ENCODE results near the gene HADHB. TPM values are rescaled to one million over a fixed set of nuclear protein-coding genes. Genes with fewer than 3 reads are reported as not detected.
"Not testable (repeated sequence)": the region's sequence is repeated elsewhere in the genome, so short reads cannot be mapped to it uniquely, and the experiment has no call there.

HADHB gene
- total RNA-seq, 1 donor from 2014 or later, result 1,919 TPM

GRCh38 chr2:26283606-26284005 is 38.9 kb downstream of the HADHB start:
- ATAC-seq, result no peak
- intact Hi-C loops (cut with micrococcal nuclease), result no loop called here
- no peak for DNase-seq

DNA sequence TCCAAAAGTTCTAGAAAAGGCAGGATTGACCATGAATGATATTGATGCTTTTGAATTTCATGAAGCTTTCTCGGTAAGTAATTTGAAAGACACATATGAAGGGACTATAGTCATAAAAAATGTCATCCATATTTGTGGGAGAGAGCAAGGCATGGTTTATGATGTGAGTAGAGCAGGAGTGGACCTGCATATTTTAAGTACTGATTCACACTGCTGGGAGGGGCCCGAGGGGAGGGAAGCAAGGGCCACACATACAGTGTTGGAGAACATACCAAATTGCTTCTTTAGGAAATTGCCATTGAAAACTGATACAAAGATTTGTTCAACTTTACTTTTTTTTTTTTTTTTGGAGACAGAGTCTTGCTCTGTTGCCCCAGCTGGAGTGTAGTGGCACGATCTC is 39.4 kb downstream of the HADHB start:
- intact Hi-C loops (cut with micrococcal nuclease), result no loop called here

GRCh38 chr2:26285931-26286330 is 41.2 kb downstream of the HADHB start:
- intact Hi-C loops (cut with micrococcal nuclease), result no loop called here
- no peak for ATAC-seq
- no peak for DNase-seq

More for the DNA sequence above, 39.4 kb downstream of the HADHB start:
- ATAC-seq (no peak), DNase-seq (no peak)

DNA sequence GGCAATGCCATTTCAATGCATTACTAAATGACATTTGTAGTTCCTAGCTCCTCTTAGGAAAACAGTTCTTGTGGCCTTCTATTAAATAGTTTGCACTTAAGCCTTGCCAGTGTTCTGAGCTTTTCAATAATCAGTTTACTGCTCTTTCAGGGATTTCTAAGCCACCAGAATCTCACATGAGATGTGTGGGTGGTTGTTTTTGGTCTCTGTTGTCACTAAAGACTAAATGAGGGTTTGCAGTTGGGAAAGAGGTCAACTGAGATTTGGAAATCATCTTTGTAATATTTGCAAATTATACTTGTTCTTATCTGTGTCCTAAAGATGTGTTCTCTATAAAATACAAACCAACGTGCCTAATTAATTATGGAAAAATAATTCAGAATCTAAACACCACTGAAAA is 45.3 kb downstream of the HADHB start:
- ATAC-seq (no peak), DNase-seq (no peak)
- intact Hi-C loops (cut with micrococcal nuclease), result no loop called here

DNA sequence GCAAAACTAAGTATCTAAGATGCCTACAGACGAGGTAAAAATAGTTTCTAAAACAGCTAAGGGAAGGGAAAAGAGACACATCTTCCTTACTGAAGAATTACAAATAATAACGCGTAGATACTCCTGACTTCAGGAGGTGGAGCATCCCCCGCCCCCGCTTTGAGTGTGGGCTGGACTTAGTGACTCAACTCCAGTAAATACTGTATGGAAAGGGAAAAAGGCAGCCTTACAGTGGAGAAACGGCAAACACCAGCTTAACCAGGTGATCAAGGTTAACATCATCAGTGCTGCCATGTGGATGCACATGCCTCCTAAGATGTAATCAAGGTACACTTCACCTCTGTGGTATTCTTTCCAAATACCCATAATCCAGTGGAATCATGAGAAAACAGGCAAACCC is 47.9 kb downstream of the HADHB start:
- intact Hi-C loops (cut with micrococcal nuclease), result no loop called here
- DNase-seq (no peak), ATAC-seq (peak; percentile 28)

DNA sequence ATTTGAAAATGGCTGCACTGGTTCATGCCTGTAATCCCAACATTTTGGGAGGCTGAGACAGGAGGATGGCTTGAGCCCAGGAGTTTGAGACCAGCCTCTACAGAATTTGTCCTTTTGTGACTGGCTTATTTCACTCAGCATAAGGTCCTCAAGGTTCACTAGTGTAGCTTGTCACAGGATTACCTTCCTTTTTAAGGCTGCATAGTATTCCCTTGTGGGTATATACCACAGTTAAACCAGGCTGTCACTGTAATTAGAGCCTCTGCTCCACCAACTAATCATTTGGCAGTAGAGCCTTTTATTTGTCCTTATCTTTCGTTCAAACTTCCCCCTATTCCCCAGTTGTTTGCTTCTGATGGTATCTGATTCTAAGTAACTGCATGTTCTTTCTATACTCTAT is 50.8 kb downstream of the HADHB start:
- intact Hi-C loops (cut with micrococcal nuclease), result no loop called here
- DNase-seq (no peak), ATAC-seq (no peak)

DNA sequence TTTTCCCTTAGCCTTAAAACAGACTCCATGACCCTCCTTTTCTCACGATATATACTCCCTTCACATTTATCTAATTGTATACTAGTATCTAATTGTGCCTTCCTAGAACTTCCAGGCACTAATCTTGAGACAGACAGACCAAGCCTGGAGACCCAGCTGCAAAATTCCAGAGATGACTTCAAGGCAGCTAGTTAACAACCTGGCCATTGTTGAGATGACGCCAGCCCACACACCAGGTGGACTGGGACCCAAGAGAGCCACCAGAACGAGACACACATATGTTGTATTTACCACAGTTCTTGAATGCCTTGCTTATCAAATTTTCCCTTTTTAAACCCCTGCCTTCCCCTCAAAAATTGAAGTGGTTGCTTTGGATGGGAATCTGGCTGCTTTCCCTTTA is 52.3 kb downstream of the HADHB start:
- no peak for ATAC-seq
- no peak for DNase-seq
- intact Hi-C loops (cut with micrococcal nuclease), result no loop called here

DNA sequence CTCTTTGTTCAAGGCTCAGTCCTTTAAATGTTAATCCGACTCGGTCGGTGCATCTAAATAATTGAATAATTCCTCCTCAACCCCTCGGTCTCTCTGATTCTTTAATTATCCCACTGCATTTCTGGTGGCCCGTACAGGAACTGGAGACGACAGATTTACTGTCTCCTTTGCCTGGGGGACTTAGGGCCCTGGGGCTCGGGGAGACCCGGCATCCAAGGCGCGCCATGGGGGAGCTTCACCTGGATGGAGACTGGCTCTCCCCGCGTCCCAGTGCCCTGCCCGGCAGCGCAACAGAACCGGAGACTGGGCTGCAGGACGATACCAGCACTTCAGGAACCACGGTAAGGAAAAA is 53.5 kb downstream of the HADHB start:
- intact Hi-C loops (cut with micrococcal nuclease), result no loop called here
- no peak for DNase-seq
- no peak for ATAC-seq

DNA sequence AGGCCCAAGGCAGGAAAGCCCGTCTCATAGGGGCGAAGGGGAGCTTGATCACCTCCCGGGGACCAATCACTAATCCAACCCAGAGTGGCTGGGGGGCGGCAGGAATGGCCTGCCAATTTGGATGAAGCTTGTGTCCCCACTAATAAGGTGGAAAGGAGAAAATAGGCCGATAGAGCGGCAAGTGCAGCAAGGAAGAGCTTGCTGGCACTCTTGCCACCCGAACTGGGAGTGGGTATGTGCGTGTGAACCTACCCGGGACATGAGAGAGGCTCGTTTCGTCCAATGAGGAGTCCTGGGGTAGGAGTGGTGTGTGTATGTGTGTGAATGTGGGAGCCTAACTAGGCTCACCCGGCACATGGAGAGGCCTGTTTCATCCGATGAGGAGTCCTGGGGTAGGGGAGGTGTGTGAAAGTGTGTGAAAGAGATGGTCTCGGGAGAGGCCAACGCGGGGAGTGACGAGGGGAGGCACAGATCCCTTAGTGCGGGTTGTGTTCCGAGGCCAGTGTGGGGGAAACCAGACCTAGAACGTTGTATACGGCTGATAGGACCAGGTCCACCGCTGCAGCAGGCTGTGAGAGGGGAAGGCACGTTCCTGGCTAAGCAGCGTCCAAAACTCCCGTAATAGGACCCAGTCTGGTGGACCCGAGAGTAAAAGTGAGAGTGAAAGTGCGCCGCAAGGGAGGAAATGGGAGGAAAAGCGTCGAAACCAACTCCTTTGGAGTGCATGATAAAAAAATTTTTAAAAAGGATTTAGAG is 54.1 kb downstream of the HADHB start:
- no peak for DNase-seq
- intact Hi-C loops (cut with micrococcal nuclease), result no loop called here
- peak; percentile 71 for ATAC-seq

GRCh38 chr2:26299471-26300101 is 54.8 kb downstream of the HADHB start:
- DNase-seq (no peak), ATAC-seq (peak; percentile 63)
- intact Hi-C loops (cut with micrococcal nuclease), result no loop called here

GRCh38 chr2:26300234-26300925 is 55.6 kb downstream of the HADHB start:
- intact Hi-C loops (cut with micrococcal nuclease), result no loop called here
- ATAC-seq (peak; percentile 15), DNase-seq (no peak)

GRCh38 chr2:26302846-26303245 is 58.1 kb downstream of the HADHB start:
- peak; percentile 51 for ATAC-seq
- DNase-seq, result peak; percentile 69
- intact Hi-C loops (cut with micrococcal nuclease), result no loop called here

GRCh38 chr2:26305094-26305493 is 60.4 kb downstream of the HADHB start:
- intact Hi-C loops (cut with micrococcal nuclease); DNase-seq: not testable (repeated sequence)
- peak; percentile 44 for ATAC-seq

- intact Hi-C loops (cut with micrococcal nuclease), result no loop called here
- no peak for DNase-seq
- ATAC-seq, result no peak
These were observed 60.8 kb downstream of the HADHB start for GRCh38 chr2:26305540-26305939.

- ATAC-seq (no peak), DNase-seq (no peak)
- intact Hi-C loops (cut with micrococcal nuclease), result no loop called here
These were observed 65.2 kb downstream of the HADHB start for GRCh38 chr2:26309921-26310320.

DNA sequence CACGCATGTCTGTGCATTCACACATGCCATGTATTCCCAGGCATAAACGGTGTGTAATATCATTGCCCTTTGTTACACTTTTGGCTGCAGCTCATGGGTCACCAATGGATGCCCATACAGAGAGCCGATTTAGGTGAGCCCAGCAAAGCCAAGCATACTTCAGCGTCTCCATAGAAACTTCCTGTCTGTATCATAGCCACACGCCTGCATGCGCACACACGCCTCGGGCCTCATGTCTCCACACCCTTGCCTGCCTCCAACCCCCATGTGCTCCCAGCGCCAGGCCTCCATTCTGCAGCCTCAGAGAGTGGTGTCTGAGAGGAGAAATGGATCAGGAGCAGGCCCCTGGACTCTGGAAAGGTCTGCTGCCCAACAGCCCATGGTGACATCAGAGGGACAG is 67.7 kb downstream of the HADHB start:
- ATAC-seq (no peak), DNase-seq (no peak)
- intact Hi-C loops (cut with micrococcal nuclease), result no loop called here

GRCh38 chr2:26313446-26313845 is 68.7 kb downstream of the HADHB start:
- intact Hi-C loops (cut with micrococcal nuclease), result no loop called here
- no peak for DNase-seq
- ATAC-seq, result no peak

DNA sequence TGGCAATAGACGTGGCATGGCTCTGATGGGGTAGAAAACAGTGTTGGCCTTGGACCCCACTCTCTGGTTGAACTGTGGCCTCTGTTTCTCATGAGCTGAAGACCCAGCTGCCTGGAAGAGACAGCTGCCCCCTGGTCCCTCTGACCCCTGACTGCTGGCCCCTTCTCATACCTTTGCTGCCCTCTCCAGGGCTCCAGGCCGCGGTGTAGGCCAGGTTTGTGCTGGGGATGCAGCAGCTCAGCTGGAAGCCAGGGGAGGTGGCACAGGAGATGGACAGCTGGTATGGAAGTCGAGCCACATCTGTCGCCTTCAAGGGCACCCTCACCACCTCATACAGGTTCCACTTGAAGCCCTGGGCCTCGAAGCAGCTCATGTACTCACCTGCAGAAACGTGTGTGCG is 69.5 kb downstream of the HADHB start:
- ATAC-seq (no peak), DNase-seq (no peak)
- intact Hi-C loops (cut with micrococcal nuclease), result no loop called here

- DNase-seq, result no peak
- ATAC-seq, result no peak
- intact Hi-C loops (cut with micrococcal nuclease), result no loop called here
These were observed 71.3 kb downstream of the HADHB start for GRCh38 chr2:26316041-26316440.

DNA sequence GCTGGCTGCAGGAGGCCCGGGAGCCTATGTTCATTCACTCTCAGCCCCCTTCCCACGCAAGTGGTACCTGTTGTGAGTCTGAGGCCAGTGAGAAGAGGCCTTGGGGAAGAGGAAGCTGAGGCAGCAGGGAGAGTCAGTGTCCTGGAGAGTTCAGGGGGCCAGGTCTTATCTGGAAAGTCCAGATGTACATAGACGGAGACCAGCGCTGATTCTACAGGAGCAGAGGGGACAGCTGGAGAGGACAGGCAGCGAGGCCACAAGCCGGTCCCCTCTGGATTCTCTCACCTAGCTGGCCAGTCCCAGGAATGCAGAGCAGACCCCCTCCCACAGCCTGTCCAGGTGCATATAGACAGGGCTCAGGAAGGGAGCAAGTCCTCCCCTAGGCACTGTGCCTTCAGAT is 72.1 kb downstream of the HADHB start:
- intact Hi-C loops (cut with micrococcal nuclease), result no loop called here
- no peak for ATAC-seq
- no peak for DNase-seq

Measured in left ventricle myocardium superior (tissue), 1 donor.